GM19324 (cell line): Measurements from ENCODE around the gene RILPL2.
"Not testable (repeated sequence)": the region's sequence is repeated elsewhere in the genome, so short reads cannot be mapped to it uniquely, and the experiment has no call there.

Experiments used
- ATAC-seq: cut with Tn5 transposase; IDR thresholded peaks from one replicate; pipeline ENCODE4 v1.9.1; 2021; ENCODE audit warnings: mild to moderate bottlenecking, moderate library complexity; ENCODE audit not compliant: unreplicated experiment, low FRiP score

The RILPL2 gene

GRCh38 chr12:123436017-123436964 lies at the start of gene RILPL2:
Gene RILPL2, minus strand, starts transcription at chr12:123436684. Its CDS starts 264 bp downstream, at chr12:123436420.
- ATAC-seq, result peak; percentile 77

- no peak for ATAC-seq
Observed at GRCh38 chr12:123485756-123486155, 49.3 kb upstream of the RILPL2 start.

- no peak for ATAC-seq
Observed at GRCh38 chr12:123483602-123484248, 47.2 kb upstream of the RILPL2 start.

GRCh38 chr12:123482876-123483275 lies 46.4 kb upstream of the RILPL2 start:
- ATAC-seq, result no peak

- not testable (repeated sequence) for ATAC-seq
Observed at GRCh38 chr12:123481251-123481650, 44.8 kb upstream of the RILPL2 start.

GRCh38 chr12:123479442-123480180 lies 43.1 kb upstream of the RILPL2 start:
- ATAC-seq, result no peak

- ATAC-seq, result no peak
Observed at GRCh38 chr12:123478762-123479161, 42.3 kb upstream of the RILPL2 start.

GRCh38 chr12:123478069-123478468 lies 41.6 kb upstream of the RILPL2 start:
- no peak for ATAC-seq

- ATAC-seq, result no peak
Observed at GRCh38 chr12:123475246-123475703, 38.8 kb upstream of the RILPL2 start.

- no peak for ATAC-seq
Observed at GRCh38 chr12:123474485-123475245, 38.2 kb upstream of the RILPL2 start.

GRCh38 chr12:123472438-123472849 lies 36.0 kb upstream of the RILPL2 start:
- no peak for ATAC-seq

GRCh38 chr12:123471374-123472068 lies 35.0 kb upstream of the RILPL2 start:
- ATAC-seq, result no peak

GRCh38 chr12:123469978-123470377 lies 33.5 kb upstream of the RILPL2 start:
- no peak for ATAC-seq

GRCh38 chr12:123468786-123469185 lies 32.3 kb upstream of the RILPL2 start:
- peak; percentile 66 for ATAC-seq

GRCh38 chr12:123465084-123465483 lies 28.6 kb upstream of the RILPL2 start:
- ATAC-seq, result no peak

- ATAC-seq, result not testable (repeated sequence)
Observed at GRCh38 chr12:123463174-123463573, 26.7 kb upstream of the RILPL2 start.

GRCh38 chr12:123457980-123458779 lies 21.7 kb upstream of the RILPL2 start, which contains the start of gene SNRNP35:
Gene SNRNP35, plus strand, starts transcription at chr12:123458139. Its CDS starts 7,402 bp downstream, at chr12:123465541.
- peak; percentile 56 for ATAC-seq

- no peak for ATAC-seq
Observed at GRCh38 chr12:123453165-123453564, 16.7 kb upstream of the RILPL2 start.

- ATAC-seq, result not testable (repeated sequence)
Observed at GRCh38 chr12:123452276-123452550, 15.7 kb upstream of the RILPL2 start.
